ENCODE results near the gene PEF1. TPM values are rescaled to one million over a fixed set of nuclear protein-coding genes. Genes with fewer than 3 reads are reported as not detected.

PEF1 gene
- total and polyA plus RNA-seq, 2 of the 8 experiments (the other 6 are each of a cell fraction or from before 2014, with no cell fraction given) = 35.2 to 69.2 TPM

- FAIRE-seq (no peak), DNase-seq (ENCODE audit: low read depth in 1 of 2, low spot score in 2 of 2) (no peak)
- Histone ChIP-seq H3K4me2 (ENCODE audit: insufficient read depth in 1 of 2, low read depth in 2 of 2, low read length in 2 of 2) (no peak overlapping the region), H3K79me1 (ENCODE audit: low read depth, low read length) (no peaks in the 10 kb centered on the region), H3K4ac (replicated peaks; ENCODE audit: insufficient read length, low read depth, low read length) (no peak overlapping the region), H3K79me2 (ENCODE audit: control insufficient read depth in 1 of 2, insufficient read depth in 2 of 2, low read length in 2 of 2) (no peaks in the 10 kb centered on the region), H3K56ac (replicated peaks; ENCODE audit: insufficient read length, low read depth, low read length) (no peak overlapping the region), H4K91ac (replicated peaks; ENCODE audit: insufficient read length, low read length) (no peak overlapping the region), H4K8ac (ENCODE audit: extremely low read depth, insufficient read depth, low read length) (no peak overlapping the region), H3K4me3 (ENCODE audit: extremely low read depth in 1 of 4, insufficient read depth in 2 of 4, low read depth in 3 of 4, low read length in 4 of 4) (no peak overlapping the region), H2BK5ac (ENCODE audit: low read depth, low read length) (no peak overlapping the region), H4K5ac (ENCODE audit: insufficient read length, low read depth, low read length) (no peak overlapping the region), H3K27ac (ENCODE audit: low read depth, low read length) (no peak overlapping the region), H3K27me3 (replicated peaks in 1 of 4; ENCODE audit: control insufficient read depth in 3 of 4, extremely low read depth in 1 of 4, insufficient read depth in 3 of 4, low read length in 3 of 4) (no peaks in the 10 kb centered on the region), H3K14ac (ENCODE audit: insufficient read length) (no peak overlapping the region), H3K23ac (ENCODE audit: insufficient read length) (no peak overlapping the region), H2BK15ac (ENCODE audit: low read length) (no peak overlapping the region), H2BK20ac (ENCODE audit: low read length) (no peak overlapping the region), H3K9me3 (ENCODE audit: insufficient read depth in 2 of 2, low read depth in 1 of 2, low read length in 1 of 2) (no peaks in the 10 kb centered on the region), H3K18ac (ENCODE audit: extremely low read depth, low read length) (no peak overlapping the region), H2AK5ac (ENCODE audit: low read depth, low read length) (no peak overlapping the region), H3K4me1 (replicated peaks in 1 of 4; ENCODE audit: control insufficient read depth in 3 of 4, insufficient read depth in 4 of 4, low read length in 3 of 4) (no peaks in the 10 kb centered on the region), H3K36me3 (ENCODE audit: control insufficient read depth in 2 of 4, insufficient read depth in 4 of 4, low read length in 3 of 4) (no peaks in the 10 kb centered on the region), H3K23me2 (ENCODE audit: low read depth, low read length) (no peaks in the 10 kb centered on the region), H3K9ac (replicated peaks in 1 of 4; ENCODE audit: extremely low read depth in 1 of 4, low read depth in 3 of 4, low read length in 3 of 4) (no peak overlapping the region), H4K20me1 (replicated peaks in 1 of 2; ENCODE audit: control insufficient read depth in 1 of 2, insufficient read depth in 2 of 2, low read length in 2 of 2) (no peaks in the 10 kb centered on the region), H2BK12ac (ENCODE audit: low read depth, low read length) (no peak overlapping the region), H2BK120ac (replicated peaks; ENCODE audit: low read depth, low read length) (no peak overlapping the region), H2AFZ (ENCODE audit: low read length) (no peak overlapping the region)
- 81% methylated on average over 4 of the region's 4 CpGs; no CpG with 5 or more reads in 1 of the 2 experiments for WGBS, 2 experiments (ENCODE audit: extremely low coverage in 1 of 2, insufficient coverage in 1 of 2, insufficient read length in 1 of 2, insufficient replicate concordance in 2 of 2, low coverage in 1 of 2, low lambda C conversion rate in 2 of 2, missing lambda C conversion rate in 1 of 2)
- ChIA-PET CTCF (ENCODE audit: partially characterized antibody) (interaction anchor here (0.7 to 19.3 kb wide), 9 partner anchors 8 to 129 kb away, joined by 3 to 370 read pairs (median 80); partner anchors contain the start of gene COL16A1), POLR2A (ENCODE audit: partially characterized antibody) (interaction anchor here (0.8 to 1.4 kb wide), 2 partner anchors 10 to 18 kb away, joined by 3 read pairs; no protein-coding TSS in a partner anchor)
- TF ChIP-seq TAF7 (optimal IDR thresholded peaks at IDR 0.05; ENCODE audit: borderline replicate concordance, low read depth, low read length) = no peak
- TF ChIP-seq CTCF (IDR thresholded peaks at IDR 0.05; ENCODE audit: control extremely low read depth in 1 of 3, insufficient read depth in 1 of 3, low read depth in 1 of 3, low read length in 3 of 3) = no peak
- TF ChIP-seq ZNF274 (IDR thresholded peaks at IDR 0.05; ENCODE audit: borderline replicate concordance, extremely low read depth, low read length) = no peak
- no peak for TF ChIP-seq CBX8 (IDR thresholded peaks at IDR 0.05; ENCODE audit: borderline replicate concordance, low read depth, low read length)
- no peak for TF ChIP-seq CREB1 (IDR thresholded peaks at IDR 0.05)
- no peak for TF ChIP-seq KDM5A (IDR thresholded peaks at IDR 0.05; ENCODE audit: low read length)
- TF ChIP-seq NRF1 (IDR thresholded peaks at IDR 0.05; ENCODE audit: low read depth, low read length) = no peak
- TF ChIP-seq, protein P1, sequence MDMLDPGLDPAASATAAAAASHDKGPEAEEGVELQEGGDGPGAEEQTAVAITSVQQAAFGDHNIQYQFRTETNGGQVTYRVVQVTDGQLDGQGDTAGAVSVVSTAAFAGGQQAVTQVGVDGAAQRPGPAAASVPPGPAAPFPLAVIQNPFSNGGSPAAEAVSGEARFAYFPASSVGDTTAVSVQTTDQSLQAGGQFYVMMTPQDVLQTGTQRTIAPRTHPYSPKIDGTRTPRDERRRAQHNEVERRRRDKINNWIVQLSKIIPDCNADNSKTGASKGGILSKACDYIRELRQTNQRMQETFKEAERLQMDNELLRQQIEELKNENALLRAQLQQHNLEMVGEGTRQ (IDR thresholded peaks at IDR 0.05; ENCODE audit: low read length) = no peak
- TF ChIP-seq CBX5 (IDR thresholded peaks at IDR 0.05; ENCODE audit: low read depth, low read length) = no peak
- no peak for TF ChIP-seq POLR2AphosphoS5 (IDR thresholded peaks at IDR 0.05; ENCODE audit: low read depth, low read length)
Measured at GRCh38 chr1:31660871-31661455, 16.3 kb upstream of the PEF1 start.
